Measurements from ENCODE around the gene GYPB.
"Not testable (repeated sequence)": the region's sequence is repeated elsewhere in the genome, so short reads cannot be mapped to it uniquely, and the experiment has no call there.

DNA sequence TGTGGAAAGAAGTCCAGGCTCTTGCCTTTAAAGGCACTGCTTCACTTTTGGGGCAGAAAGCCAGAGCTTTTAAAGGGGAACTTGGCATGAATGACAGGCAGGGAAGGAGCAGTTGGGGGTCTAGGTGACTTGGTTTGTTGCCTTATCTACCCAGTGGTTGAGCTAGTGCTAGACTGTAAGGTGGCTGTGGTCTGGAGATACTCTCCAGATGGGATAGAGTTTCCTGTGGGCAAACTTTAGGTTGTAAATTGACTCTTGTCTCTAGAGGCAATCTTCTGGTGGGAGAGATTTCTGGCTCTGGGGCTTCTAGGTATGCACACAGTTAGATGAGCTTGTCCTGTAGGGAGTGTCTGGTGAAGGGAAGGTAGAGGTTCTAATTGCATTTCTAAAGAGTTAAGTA, 43.7 kb downstream of the GYPB start:
- not testable (repeated sequence) for TF ChIP-seq POLR2A (IDR thresholded peaks at IDR 0.05; ENCODE audit: low read depth, low read length); CTCF (IDR thresholded peaks at IDR 0.05; ENCODE audit: extremely low read depth in 1 of 2, insufficient read depth in 1 of 2, low read depth in 1 of 2, low read length in 2 of 2); EZH2 (IDR thresholded peaks at IDR 0.05; ENCODE audit: borderline replicate concordance, low read depth, low read length, severe bottlenecking); MYC (IDR thresholded peaks at IDR 0.05; ENCODE audit: low read depth, low read length); GATA2 (IDR thresholded peaks at IDR 0.05; ENCODE audit: insufficient read depth, insufficient read length, low read depth, low read length); FOS (IDR thresholded peaks at IDR 0.05; ENCODE audit: borderline replicate concordance, insufficient read depth, low read length); MAX (IDR thresholded peaks at IDR 0.05; ENCODE audit: insufficient read depth, insufficient read length); POLR2AphosphoS5 (IDR thresholded peaks at IDR 0.05; ENCODE audit: insufficient read depth, low read depth, low read length); JUN (IDR thresholded peaks at IDR 0.05; ENCODE audit: borderline replicate concordance, insufficient read depth, insufficient read length, low read depth)
